Erythroblast (primary cell): Measurements from ENCODE around the gene IMMP2L.

Experiments
- GATA1 ChIP-seq: IDR thresholded peaks from 2 replicates; pipeline ENCODE4 v1.6.1; 2011; ENCODE audit warnings: low read depth, mild to moderate bottlenecking, control low read depth, low read length, moderate library complexity
- POLR2A ChIP-seq: IDR thresholded peaks from 2 replicates; pipeline ENCODE4 v1.6.1; 2011; ENCODE audit warnings: mild to moderate bottlenecking, low read length

DNA sequence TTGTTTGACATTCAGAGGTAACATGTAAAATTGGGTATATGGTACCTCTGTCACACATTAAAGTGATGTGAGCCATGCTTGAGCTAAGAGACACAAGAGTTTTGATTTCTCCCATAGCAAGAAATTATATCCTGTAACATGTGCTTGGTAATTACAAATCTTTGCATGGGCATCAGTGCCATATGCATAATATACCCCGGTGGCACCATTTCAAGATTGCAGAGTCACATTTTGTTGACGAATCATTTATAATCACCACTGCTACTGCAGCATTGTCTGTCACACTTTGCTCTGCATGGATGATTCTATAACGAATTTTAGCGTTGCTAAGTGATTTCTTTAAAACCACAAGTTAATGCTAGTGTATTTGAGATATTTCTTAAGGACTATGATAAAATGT lies 915.0 kb downstream of the IMMP2L start:
- TF ChIP-seq POLR2A: no peak
- no peak for TF ChIP-seq GATA1
